GM18951 (cell line): ENCODE measurements around the gene ZFAND3.

Experiments
- POLR2A ChIP-seq: IDR thresholded peaks from 4 replicates; pipeline ENCODE4 v1.6.1; 2011; ENCODE audit warnings: mild to moderate bottlenecking; ENCODE audit not compliant: insufficient read length, insufficient read depth; ENCODE audit errors: extremely low read depth
- in situ Hi-C: fragments of 300-500 bp; cut with MboI; formaldehyde crosslinking; loops from one replicate; pipeline ENCODE4 v1.12.0; 2022; ENCODE audit warnings: low sequenced_read_pairs, mixed read lengths, inconsistent platforms; ENCODE audit not compliant: unreplicated experiment

Gene ZFAND3

DNA sequence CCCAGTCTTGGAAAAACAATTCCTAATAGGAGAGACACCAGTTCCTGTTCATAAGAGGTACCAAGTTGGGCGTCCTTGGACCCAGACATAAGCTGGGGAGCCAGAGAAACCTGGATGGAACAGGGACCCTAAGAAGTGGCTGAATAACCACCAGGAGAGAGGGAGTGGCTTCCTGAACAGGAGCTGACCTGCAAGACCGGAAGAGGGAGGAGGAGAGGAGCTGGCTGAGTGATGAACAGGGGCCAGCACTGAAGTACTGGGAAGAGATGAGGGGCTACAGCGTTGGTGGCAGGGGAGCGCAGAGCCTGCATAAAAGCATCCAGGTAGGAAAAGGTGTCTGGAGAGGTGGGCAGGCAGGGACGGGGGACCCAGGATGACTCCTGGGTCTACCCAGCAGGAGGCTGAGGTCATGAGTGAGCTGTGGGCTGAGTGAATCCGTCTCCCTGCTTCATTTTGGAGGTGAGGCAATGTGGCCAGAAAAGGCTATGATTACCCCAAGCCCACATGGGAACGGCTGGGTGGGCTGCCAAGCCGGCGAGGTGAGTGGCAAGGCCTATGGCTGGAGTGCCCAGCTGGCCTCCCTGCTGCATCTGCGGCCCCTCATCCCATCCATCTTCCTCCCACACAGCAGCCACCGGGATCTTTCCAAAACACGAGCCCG lies 34.4 kb upstream of the ZFAND3 start:
- in situ Hi-C loops, result loop anchor here (25.0 kb wide), 1 partner anchor 227 kb away; no protein-coding TSS in a partner anchor
- no peak for TF ChIP-seq POLR2A

DNA sequence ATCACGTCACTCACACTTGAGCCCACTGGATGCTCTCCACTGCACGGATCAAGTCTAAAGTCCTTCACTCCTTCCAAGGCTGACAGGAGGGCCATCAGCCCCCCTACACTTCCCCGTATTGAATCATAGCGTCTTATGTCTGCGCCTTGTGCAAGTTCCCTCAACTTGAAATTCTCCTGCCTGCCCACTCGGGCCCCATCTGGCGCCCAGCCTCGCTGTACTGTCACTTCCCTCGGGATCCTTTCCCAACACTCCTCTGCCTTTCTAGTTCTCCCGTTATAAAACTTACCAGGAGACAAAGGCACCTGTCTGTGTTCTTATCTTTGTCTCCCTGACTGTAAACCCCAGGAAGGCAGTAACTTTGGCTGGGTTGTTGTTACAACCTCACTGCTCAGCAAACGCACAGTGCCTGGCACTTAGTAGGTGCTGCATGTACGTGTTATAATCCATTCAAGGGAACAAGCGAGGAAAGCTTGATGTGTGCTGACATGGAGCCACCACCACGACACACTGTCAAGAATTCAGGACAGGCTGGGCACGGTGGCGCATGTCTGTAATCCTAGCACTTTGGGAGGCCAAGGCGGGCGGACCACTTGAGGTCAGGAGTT lies 33.8 kb upstream of the ZFAND3 start:
- no peak for TF ChIP-seq POLR2A
- in situ Hi-C loops, result loop anchor here (25.0 kb wide), 1 partner anchor 227 kb away; no protein-coding TSS in a partner anchor

DNA sequence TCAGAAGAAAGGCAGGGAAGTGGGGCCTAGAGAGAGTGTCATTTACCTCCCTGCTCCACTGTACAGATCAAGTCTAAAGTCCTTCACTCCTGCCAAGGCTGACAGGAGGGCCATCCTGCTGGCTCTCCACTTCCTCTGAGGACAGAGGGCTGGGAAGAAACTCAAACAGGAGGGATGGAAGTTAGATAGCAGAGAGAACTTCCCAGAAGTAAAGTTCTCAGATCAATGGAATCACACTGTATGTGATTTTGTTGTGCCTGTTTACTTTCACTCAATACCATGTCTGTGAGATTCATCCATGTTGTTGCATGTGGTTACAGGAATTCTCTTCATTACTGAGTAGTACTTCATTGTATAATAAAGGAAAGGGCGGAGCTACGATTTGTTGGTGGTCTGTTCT lies 32.3 kb upstream of the ZFAND3 start:
- in situ Hi-C loops, result loop anchor here (25.0 kb wide), 1 partner anchor 225 kb away; no protein-coding TSS in a partner anchor
- no peak for TF ChIP-seq POLR2A

DNA sequence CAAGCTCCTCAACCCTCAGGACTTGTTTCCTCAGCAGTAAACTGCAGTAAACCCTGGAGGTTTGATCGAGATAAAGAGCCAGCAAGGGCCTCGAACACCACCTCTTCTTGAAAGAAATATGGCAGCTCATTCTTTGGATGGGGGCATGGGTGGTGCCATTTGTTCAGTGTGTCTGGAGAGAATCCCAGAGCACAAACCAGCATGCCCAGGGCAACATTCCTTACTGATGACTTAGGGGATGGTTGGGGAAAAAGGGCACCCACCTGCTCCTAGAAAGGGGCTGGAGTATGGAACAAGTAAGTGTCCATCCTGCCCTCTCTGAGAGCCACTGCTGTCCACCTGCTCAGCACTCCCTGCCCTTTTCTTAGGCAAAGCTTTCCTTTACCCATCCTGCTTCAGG lies 31.3 kb upstream of the ZFAND3 start:
- in situ Hi-C loops, result loop anchor here (25.0 kb wide), 1 partner anchor 224 kb away; no protein-coding TSS in a partner anchor
- TF ChIP-seq POLR2A, result no peak

DNA sequence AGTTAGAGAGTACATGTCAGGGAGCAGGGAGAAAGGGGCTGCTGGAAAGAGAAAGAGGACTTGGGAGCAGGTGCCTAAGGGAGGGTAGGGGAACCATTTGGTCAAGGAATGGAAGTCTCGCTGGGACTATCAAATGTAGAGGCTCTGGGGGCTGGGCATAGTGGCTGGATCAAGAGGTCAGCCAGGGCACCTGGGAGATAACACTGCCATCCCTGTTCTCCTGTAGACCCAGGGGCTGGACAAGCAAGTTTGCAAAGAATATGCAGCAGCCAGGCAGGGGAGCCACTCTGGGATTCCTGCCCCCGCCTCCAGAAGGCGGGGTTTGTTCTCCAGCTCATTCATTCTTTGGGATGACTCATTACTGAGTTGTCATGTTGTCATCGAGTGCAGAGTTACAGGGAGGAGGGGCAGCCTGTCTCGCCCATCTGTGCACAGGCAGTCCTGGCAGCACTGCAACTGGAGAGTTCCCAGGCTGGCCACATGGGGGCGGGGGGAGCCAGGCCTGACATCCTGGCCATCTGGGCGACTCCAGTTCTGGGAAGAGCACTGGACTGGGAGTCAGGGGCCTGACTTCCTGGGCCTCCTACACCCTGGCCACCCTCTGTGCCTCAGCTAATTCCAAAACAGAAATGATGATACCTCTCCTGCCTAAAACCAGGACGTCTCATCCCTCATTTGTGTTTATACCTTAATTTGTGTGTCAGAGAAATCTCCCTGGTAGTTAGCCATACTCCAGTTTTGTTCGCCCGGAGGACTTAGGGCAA lies 28.2 kb upstream of the ZFAND3 start:
- no peak for TF ChIP-seq POLR2A
- in situ Hi-C loops, result loop anchor here (25.0 kb wide), 1 partner anchor 221 kb away; no protein-coding TSS in a partner anchor

DNA sequence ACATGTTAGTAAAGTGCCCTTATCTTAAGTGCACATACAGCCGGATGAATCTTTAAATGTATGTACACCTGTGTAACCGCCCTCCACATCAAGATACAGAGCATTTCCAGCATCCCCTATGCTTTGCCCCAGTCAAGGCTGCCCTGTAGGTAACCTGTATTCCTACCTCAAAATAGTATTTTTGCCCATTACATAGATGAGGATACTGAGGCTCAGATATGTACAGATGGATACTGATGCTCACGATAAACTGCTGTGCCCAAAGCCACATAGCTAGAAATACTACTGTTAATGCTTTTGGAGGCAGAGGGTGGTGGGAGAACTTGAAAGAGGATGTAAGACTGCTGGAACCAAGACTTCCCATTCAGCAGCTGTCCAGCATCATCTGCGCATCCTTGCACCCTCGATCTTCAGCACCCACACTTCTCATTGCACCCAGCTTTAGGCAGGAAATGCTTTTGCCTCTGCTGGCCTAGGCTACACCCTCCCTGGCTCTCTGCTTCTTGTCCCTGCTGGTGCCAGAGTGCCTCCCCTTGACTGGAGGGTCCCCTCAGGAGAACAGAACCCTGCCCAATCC lies 27.0 kb upstream of the ZFAND3 start:
- no peak for TF ChIP-seq POLR2A
- in situ Hi-C loops, result loop anchor here (25.0 kb wide), 1 partner anchor 220 kb away; no protein-coding TSS in a partner anchor

DNA sequence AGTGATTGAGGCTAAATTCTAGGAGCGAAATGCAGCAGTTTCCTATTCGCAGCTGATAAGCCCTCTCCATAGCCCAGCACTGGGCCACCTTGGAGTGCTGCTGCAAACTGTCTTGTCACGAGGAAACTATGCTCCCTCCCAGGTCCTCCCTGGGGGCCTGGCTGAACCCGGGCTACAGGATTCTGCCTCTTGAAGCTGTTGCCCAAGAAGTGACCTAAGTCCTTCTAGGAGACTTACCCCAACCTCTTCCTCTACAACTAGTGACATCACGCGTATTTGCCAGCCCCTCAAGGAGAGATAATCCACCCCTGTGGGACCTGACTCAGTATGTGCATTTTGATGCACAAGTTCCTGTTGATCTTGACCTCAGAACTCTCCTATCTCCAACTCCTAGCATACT lies 26.5 kb upstream of the ZFAND3 start:
- in situ Hi-C loops, result loop anchor here (25.0 kb wide), 1 partner anchor 219 kb away; no protein-coding TSS in a partner anchor
- TF ChIP-seq POLR2A, result no peak

DNA sequence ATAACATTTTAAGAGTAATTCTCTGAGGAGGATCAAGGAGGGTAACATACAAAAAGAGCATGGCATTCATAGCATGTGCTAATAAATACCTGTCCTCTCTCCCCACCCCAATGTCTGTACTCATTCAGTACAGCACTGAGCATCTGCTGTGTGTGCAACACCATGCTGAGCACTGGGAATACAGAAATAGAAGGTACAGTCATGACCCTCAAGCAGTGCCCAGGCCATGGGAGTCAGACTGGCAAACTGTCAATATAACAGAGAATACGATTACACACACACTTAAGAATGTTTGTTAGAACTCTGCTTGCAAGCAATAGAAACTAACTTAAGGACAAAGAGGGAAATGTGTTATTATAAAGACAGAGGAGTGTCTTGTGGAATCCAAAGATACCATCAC lies 24.7 kb upstream of the ZFAND3 start:
- in situ Hi-C loops, result loop anchor here (25.0 kb wide), 1 partner anchor 217 kb away; no protein-coding TSS in a partner anchor

DNA sequence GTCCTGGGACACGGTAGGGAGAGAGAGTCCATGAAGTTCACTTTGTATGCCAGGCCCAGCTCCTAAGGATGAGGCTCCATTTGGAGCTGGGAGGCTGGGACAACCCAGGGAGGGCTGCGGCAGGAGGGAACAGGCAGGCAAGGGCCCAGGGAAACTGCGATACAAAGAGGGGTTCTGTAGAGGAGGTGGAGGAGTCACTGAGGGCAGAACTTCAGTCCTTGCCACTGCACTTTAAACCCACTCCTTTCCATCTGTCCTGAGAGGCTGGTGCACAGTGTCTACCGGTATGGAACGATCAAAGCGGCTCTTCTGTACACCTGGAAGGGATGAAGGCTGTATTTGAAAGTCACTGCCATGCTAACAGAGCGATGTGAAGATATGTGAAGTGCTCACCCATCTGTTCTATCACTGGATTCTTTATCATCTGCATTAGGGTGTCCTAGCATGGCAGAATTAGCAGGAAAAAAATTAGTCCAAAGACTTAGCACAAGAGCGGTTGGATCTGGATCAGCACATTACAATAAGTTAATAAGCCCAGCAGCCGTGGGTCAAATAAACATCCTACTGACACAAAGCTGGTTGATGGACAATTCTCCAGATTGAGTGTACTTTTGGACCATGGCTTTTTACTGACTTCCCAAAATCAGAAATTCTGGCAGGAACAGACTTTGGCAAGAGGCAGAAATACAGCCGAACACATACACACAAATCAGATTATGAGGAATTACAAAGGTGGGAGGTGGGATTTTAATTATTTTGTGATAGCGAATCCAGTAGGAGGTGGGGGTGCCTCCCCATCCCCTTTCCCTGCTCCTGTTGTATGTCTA lies 20.9 kb upstream of the ZFAND3 start:
- in situ Hi-C loops, result loop anchor here (25.0 kb wide), 1 partner anchor 214 kb away; no protein-coding TSS in a partner anchor
- TF ChIP-seq POLR2A, result no peak

More for the DNA sequence above, 24.7 kb upstream of the ZFAND3 start:
- TF ChIP-seq POLR2A, result no peak

DNA sequence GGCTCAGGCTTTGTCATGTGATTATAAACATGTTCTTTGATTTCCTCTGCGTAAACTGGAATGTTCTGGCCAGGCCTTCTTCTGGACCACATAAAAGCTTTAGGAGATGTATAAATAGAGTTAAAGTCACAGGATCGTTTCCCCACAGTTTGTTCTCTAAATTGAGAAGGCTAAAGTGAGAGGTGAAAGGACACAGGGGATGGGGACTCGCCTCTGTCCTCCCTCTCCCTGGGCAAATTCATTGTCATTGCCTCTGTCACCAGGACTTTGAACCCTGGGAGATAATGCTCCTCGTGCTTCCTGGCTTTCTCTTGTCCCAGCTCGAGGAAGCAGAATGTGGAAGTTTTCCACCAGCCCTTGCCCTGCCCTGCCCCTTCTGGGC lies 20.3 kb upstream of the ZFAND3 start:
- TF ChIP-seq POLR2A, result no peak
- in situ Hi-C loops, result loop anchor here (25.0 kb wide), 1 partner anchor 213 kb away; no protein-coding TSS in a partner anchor

DNA sequence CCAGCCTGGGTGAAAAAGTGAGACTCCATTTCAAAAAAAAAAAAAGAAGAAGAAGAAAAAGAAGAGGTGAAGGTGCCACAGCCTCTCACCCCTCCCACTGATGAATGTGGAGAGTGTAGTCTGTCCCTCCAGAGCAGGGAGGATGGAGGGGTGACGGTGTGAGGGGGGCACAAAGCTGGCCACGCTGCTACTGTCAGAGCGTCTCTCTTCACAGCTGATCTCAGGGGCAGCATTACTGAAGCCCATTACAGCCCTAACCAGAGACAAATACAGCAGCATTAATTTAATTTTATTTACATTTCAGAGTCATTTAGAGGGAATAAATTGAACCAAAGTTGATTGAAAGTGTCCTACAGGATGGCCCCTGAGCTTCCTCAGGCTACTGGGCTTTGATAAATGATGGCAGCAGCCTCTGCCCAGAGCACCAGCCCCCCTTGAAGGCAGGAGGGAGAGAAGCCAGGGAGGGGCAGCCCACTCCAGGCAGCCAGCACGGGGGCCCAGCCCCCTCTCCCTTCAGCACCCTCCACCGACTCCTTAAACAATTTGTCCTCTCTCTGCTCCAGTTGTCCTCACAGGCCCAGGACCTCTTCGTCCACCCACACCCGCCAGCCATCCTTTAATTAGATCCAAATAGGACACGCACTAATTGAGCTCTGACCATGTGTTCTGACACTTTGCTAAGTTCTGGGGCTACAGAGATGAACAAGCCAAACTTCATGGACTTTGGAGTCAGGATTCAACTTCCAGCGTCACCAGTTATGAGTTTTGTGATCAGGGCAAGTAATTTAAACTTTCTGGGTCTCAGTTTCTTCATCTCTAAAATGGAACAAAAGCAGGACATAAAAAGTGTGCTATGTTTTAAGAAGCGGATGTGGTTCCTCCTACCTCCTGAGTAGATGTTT lies 18.6 kb upstream of the ZFAND3 start:
- in situ Hi-C loops, result no loop called here
- no peak for TF ChIP-seq POLR2A
